A673 (cell line): ENCODE measurements around the gene IRS1. TPM values are rescaled to one million over a fixed set of nuclear protein-coding genes. Genes with fewer than 3 reads are reported as not detected.
A peak's percentile ranks its signal among the peaks of the same experiment; 100 is the strongest.

Source experiments
- BruUV-seq: library from RNA; stranded (reverse); fragments of 400-500 nt; replicated peaks from 2 replicates; lab custom pipeline; 2021; lab: Mats Ljungman, UMichigan
- CTCF ChIA-PET: fragments of 300-600 bp; sonication (Branson Sonifier 250); formaldehyde crosslinking; loops from one replicate; lab custom pipeline; 2022; ENCODE audit warnings: antibody characterized with exemption; lab: Charles Lee
- POLR2A ChIA-PET: fragments of 300-600 bp; sonication (Branson Sonifier 250); formaldehyde crosslinking; loops from one replicate; lab custom pipeline; 2022; ENCODE audit warnings: antibody characterized with exemption; ENCODE audit not compliant: low non-redundant PET; lab: Charles Lee
- DNase-seq: peaks from one replicate; pipeline ENCODE4 v3.0.0-alpha.2; 2015; ENCODE audit warnings: low spot score
- H3K27ac ChIP-seq: fragments of 200-600 bp; sonication (generic); 2 replicates; pipeline ENCODE4 v1.5.1; 2016; ENCODE audit warnings: mixed run types, low read depth, mild to moderate bottlenecking, mixed read lengths, antibody characterized with exemption, low read length; ENCODE audit not compliant: poor library complexity, severe bottlenecking
- H3K27me3 ChIP-seq: fragments of 200-600 bp; sonication (generic); replicated peaks from 2 replicates; pipeline ENCODE4 v1.6.1; 2017; ENCODE audit warnings: mixed run types, low read depth, mild to moderate bottlenecking, mixed read lengths, antibody characterized with exemption, low read length; ENCODE audit not compliant: insufficient read depth, poor library complexity
- H3K36me3 ChIP-seq: fragments of 200-600 bp; sonication (generic); 2 replicates; pipeline ENCODE4 v1.6.1; 2016; ENCODE audit warnings: mixed run types, mild to moderate bottlenecking, mixed read lengths, antibody characterized with exemption, low read length; ENCODE audit not compliant: insufficient read depth, poor library complexity, severe bottlenecking
- H3K4me1 ChIP-seq: fragments of 200-600 bp; sonication (generic); 2 replicates; pipeline ENCODE4 v1.6.1; 2017; ENCODE audit warnings: mixed run types, mild to moderate bottlenecking, mixed read lengths, antibody characterized with exemption, low read length; ENCODE audit not compliant: insufficient read depth, poor library complexity, severe bottlenecking
- H3K4me3 ChIP-seq: fragments of 200-600 bp; sonication (generic); 2 replicates; pipeline ENCODE4 v1.5.1; 2016; ENCODE audit warnings: low read depth, mixed run types, mild to moderate bottlenecking, mixed read lengths, low read length; ENCODE audit not compliant: poor library complexity, severe bottlenecking
- H3K9me3 ChIP-seq: fragments of 200-600 bp; sonication (generic); 2 replicates; pipeline ENCODE4 v1.6.1; 2016; ENCODE audit warnings: mixed run types, low read depth, mild to moderate bottlenecking, mixed read lengths, antibody characterized with exemption, low read length; ENCODE audit not compliant: poor library complexity, severe bottlenecking
- EZH2 ChIP-seq: fragments of 200-600 bp; sonication (generic); IDR thresholded peaks from 2 replicates; pipeline ENCODE4 v1.6.1; 2017; ENCODE audit warnings: borderline replicate concordance, low read depth, mild to moderate bottlenecking, mixed read lengths, antibody characterized with exemption, low read length; ENCODE audit not compliant: poor library complexity, severe bottlenecking
- intact Hi-C: fragments of 100-400 bp; cut with micrococcal nuclease; formaldehyde crosslinking; loops from one replicate; pipeline ENCODE4 v1.10.0; 2022; ENCODE audit not compliant: unreplicated experiment
- total RNA-seq: library from RNA; stranded (reverse); gene quantifications from 2 replicates; pipeline ENCODE4 v1.2.3, GENCODE V29; 2021
- TF ChIP-seq, protein P1 (sequence below): fragments of 300-800, 200-600 bp; sonication (generic); conservative IDR thresholded peaks from 2 replicates; pipeline ENCODE4 v1.5.1; 2017; ENCODE audit warnings: low read depth, mild to moderate bottlenecking, antibody characterized with exemption, low read length, moderate library complexity, mixed read lengths

Gene IRS1
- total RNA-seq, 1 experiment from 2014 or later = 29.3 TPM

DNA sequence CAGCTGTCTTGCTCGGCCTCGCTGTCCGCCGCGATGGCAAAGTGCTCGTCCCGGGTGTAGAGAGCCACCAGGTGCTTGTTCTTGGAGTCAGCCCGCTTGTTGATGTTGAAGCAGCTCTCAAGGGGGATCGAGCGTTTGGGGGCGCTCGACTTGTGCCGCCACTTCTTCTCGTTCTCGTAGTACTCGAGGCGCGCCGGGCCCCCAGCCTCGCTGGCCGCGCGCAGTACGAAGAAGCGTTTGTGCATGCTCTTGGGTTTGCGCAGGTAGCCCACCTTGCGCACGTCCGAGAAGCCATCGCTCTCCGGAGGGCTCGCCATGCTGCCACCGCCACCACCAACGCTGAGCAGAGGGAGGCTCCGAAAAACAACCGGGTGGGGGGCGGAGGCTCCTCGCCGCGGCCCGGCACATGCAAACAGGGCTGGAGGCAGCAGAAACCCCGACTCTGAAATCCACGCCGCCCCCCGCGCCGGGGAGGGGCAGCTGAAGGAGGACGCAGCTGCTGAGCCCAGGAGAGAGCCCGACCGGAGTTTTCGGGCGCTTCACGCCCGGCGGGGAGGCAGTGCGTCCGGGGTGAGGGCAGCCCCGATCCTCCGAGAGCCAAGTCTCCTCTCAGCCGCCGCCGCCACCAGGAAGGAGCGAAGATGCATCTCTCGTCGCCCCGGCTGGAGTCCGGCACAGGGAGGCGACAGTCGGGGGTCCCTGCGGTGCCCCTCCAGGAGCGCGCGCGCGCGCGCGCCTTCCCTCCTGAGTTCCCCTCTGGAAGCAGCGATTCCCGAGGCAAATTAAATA, 1.0 kb downstream of the IRS1 start:
- Histone ChIP-seq H3K9me3 (no peaks in the 10 kb centered on the region), H3K36me3 (peaks cover 25% of the 10 kb centered on the region), H3K4me1 (peaks cover 34% of the 10 kb centered on the region), H3K4me3 (peak overlapping the region; percentile 91), H3K27me3 (no peaks in the 10 kb centered on the region), H3K27ac (peak overlapping the region; percentile 88)
- peak; percentile 77 for DNase-seq
- ChIA-PET POLR2A (interaction anchor here (0.6 kb wide), 1 partner anchor 607 kb away, joined by 3 read pairs; no protein-coding TSS in a partner anchor), CTCF (interaction anchor here (0.8 kb wide), 1 partner anchor 473 kb away, joined by 4 read pairs; no protein-coding TSS in a partner anchor)
- no TSS peak for BruUV-seq
- TF ChIP-seq, protein P1, sequence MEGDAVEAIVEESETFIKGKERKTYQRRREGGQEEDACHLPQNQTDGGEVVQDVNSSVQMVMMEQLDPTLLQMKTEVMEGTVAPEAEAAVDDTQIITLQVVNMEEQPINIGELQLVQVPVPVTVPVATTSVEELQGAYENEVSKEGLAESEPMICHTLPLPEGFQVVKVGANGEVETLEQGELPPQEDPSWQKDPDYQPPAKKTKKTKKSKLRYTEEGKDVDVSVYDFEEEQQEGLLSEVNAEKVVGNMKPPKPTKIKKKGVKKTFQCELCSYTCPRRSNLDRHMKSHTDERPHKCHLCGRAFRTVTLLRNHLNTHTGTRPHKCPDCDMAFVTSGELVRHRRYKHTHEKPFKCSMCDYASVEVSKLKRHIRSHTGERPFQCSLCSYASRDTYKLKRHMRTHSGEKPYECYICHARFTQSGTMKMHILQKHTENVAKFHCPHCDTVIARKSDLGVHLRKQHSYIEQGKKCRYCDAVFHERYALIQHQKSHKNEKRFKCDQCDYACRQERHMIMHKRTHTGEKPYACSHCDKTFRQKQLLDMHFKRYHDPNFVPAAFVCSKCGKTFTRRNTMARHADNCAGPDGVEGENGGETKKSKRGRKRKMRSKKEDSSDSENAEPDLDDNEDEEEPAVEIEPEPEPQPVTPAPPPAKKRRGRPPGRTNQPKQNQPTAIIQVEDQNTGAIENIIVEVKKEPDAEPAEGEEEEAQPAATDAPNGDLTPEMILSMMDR = peak; percentile 53
- TF ChIP-seq EZH2 = no peak
- intact Hi-C loops = loop anchor here (2.0 to 5.0 kb wide), 3 partner anchors 366 to 910 kb away; no protein-coding TSS in a partner anchor

- no TSS peak for BruUV-seq
- DNase-seq = peak; percentile 37
- Histone ChIP-seq H3K36me3 (peaks cover 28% of the 10 kb centered on the region), H3K9me3 (no peaks in the 10 kb centered on the region), H3K4me1 (peaks cover 39% of the 10 kb centered on the region), H3K27ac (peak overlapping the region; percentile 88), H3K27me3 (no peaks in the 10 kb centered on the region), H3K4me3 (peak overlapping the region; percentile 91)
- ChIA-PET CTCF (interaction anchor here (0.8 to 1.1 kb wide), 2 partner anchors 472 to 1004 kb away, joined by 4 read pairs; no protein-coding TSS in a partner anchor), POLR2A (no interaction called here)
- TF ChIP-seq, protein P1 = no peak
- no peak for TF ChIP-seq EZH2
- intact Hi-C loops = loop anchor here (1.0 to 5.0 kb wide), 7 partner anchors 366 to 1128 kb away; no protein-coding TSS in a partner anchor
These were observed 1.6 kb downstream of the IRS1 start for GRCh38 chr2:226797989-226798421.

- POLR2A ChIA-PET = interaction anchor here (0.6 kb wide), 1 partner anchor 669 kb away, joined by 3 read pairs; no protein-coding TSS in a partner anchor
- no peaks in the 10 kb centered on the region for H3K9me3 ChIP-seq
- H3K27ac ChIP-seq = peak overlapping the region; percentile 88
- peak overlapping the region; percentile 91 for H3K4me3 ChIP-seq
- BruUV-seq = TSS peak; percentile 26
- H3K4me1 ChIP-seq = peaks cover 38% of the 10 kb centered on the region
- intact Hi-C loops = loop anchor here (1.0 to 5.0 kb wide), 6 partner anchors 365 to 1127 kb away; no protein-coding TSS in a partner anchor
- peaks cover 28% of the 10 kb centered on the region for H3K36me3 ChIP-seq
- no peak for TF ChIP-seq EZH2
- TF ChIP-seq, protein P1 = no peak
- no peaks in the 10 kb centered on the region for H3K27me3 ChIP-seq
- CTCF ChIA-PET = interaction anchor here (0.6 to 1.1 kb wide), 4 partner anchors 25 to 1132 kb away, joined by 3 to 10 read pairs (median 5); no protein-coding TSS in a partner anchor
- peak; percentile 93 for DNase-seq
These were observed 2.2 kb downstream of the IRS1 start for GRCh38 chr2:226797289-226797988.
